Osteocyte (in vitro differentiated cells): ENCODE measurements around the gene SLC25A19. TPM values are rescaled to one million over a fixed set of nuclear protein-coding genes. Genes with fewer than 3 reads are reported as not detected.
"Not testable (repeated sequence)": the region's sequence is repeated elsewhere in the genome, so short reads cannot be mapped to it uniquely, and the experiment has no call there.

Experiments
- DNase-seq: peaks from one replicate; pipeline ENCODE4 v3.0.0; 2021; ENCODE audit warnings: mixed read lengths; ENCODE audit not compliant: unreplicated experiment; ENCODE audit errors: extremely low spot score
- H3K27ac Mint-ChIP-seq: one replicate; pipeline ENCODE4 v1.8.0; 2021; ENCODE audit warnings: mild to moderate bottlenecking, mixed read lengths; ENCODE audit not compliant: unreplicated experiment
- H3K27me3 Mint-ChIP-seq: one replicate; pipeline ENCODE4 v1.8.0; 2021; ENCODE audit warnings: mixed read lengths; ENCODE audit not compliant: unreplicated experiment
- H3K36me3 Mint-ChIP-seq: one replicate; pipeline ENCODE4 v1.8.0; 2021; ENCODE audit warnings: mixed read lengths; ENCODE audit not compliant: unreplicated experiment
- H3K4me1 Mint-ChIP-seq: one replicate; pipeline ENCODE4 v1.8.0; 2021; ENCODE audit warnings: mixed read lengths; ENCODE audit not compliant: unreplicated experiment
- H3K4me3 Mint-ChIP-seq: one replicate; pipeline ENCODE4 v1.8.0; 2021; ENCODE audit warnings: mild to moderate bottlenecking, moderate library complexity, mixed read lengths; ENCODE audit not compliant: unreplicated experiment
- H3K9me3 Mint-ChIP-seq: one replicate; pipeline ENCODE4 v1.8.0; 2021; ENCODE audit warnings: mixed read lengths; ENCODE audit not compliant: unreplicated experiment
- total RNA-seq: library from RNA; stranded (reverse); gene quantifications from 2 replicates; pipeline ENCODE4 v1.2.1, GENCODE V29; 2021
- TF ChIP-seq, protein P1 (sequence below): fragments of 200-600 bp; sonication (generic); IDR thresholded peaks from 2 replicates; pipeline ENCODE4 v1.5.0; 2021; ENCODE audit warnings: antibody characterized with exemption, mild to moderate bottlenecking, moderate library complexity

The SLC25A19 gene
- total RNA-seq, 1 donor from 2014 or later, result 8.6 TPM

DNA sequence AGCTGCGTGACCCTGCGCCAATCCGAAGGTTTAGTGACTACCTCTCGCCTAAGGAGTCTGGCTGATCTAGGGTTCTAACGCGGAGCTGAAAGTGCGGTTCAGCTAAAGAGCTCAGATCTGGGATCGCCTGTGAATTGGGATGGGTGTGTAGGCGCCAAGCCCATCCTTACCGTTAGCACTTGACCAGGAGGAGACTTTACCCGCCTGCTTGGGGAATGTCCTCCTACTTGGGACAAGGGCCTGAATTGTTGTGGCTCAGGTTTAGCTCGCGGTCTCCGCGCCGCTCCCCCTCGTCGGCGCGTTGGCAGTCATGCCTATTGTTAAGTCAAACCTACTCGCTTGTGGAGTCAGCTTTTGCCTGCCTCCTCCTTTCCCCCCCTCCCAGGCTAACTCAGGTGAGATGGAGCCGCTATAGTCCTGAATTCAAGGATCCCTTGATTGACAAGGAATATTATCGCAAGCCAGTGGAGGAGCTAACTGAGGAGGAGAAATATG is 27.1 kb downstream of the SLC25A19 start:
- peaks cover 38% of the 10 kb centered on the region for H3K4me1 Mint-ChIP-seq
- H3K36me3 Mint-ChIP-seq, result peaks cover 16% of the 10 kb centered on the region
- no peaks in the 10 kb centered on the region for H3K9me3 Mint-ChIP-seq
- DNase-seq, result no peak
- H3K27ac Mint-ChIP-seq, result peak overlapping the region; percentile 100
- H3K27me3 Mint-ChIP-seq, result no peaks in the 10 kb centered on the region
- TF ChIP-seq, protein P1, sequence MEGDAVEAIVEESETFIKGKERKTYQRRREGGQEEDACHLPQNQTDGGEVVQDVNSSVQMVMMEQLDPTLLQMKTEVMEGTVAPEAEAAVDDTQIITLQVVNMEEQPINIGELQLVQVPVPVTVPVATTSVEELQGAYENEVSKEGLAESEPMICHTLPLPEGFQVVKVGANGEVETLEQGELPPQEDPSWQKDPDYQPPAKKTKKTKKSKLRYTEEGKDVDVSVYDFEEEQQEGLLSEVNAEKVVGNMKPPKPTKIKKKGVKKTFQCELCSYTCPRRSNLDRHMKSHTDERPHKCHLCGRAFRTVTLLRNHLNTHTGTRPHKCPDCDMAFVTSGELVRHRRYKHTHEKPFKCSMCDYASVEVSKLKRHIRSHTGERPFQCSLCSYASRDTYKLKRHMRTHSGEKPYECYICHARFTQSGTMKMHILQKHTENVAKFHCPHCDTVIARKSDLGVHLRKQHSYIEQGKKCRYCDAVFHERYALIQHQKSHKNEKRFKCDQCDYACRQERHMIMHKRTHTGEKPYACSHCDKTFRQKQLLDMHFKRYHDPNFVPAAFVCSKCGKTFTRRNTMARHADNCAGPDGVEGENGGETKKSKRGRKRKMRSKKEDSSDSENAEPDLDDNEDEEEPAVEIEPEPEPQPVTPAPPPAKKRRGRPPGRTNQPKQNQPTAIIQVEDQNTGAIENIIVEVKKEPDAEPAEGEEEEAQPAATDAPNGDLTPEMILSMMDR, result no peak
- peak overlapping the region; percentile 99 for H3K4me3 Mint-ChIP-seq

GRCh38 chr17:75261336-75262111 is 27.7 kb downstream of the SLC25A19 start, which contains the start of the genes GGA3 and MRPS7:
Gene GGA3, minus strand, starts transcription at chr17:75261606. Its CDS starts 19 bp downstream, at chr17:75261587.
Gene MRPS7, plus strand, starts transcription at chr17:75261879. Its CDS starts 22 bp downstream, at chr17:75261901.
- H3K36me3 Mint-ChIP-seq, result peaks cover 15% of the 10 kb centered on the region
- peak; percentile 98 for DNase-seq
- TF ChIP-seq, protein P1, result no peak
- peaks cover 38% of the 10 kb centered on the region for H3K4me1 Mint-ChIP-seq
- peak within 1 kb of the TSS; percentile 100 for H3K27ac Mint-ChIP-seq
- no peaks in the 10 kb centered on the region for H3K9me3 Mint-ChIP-seq
- no peaks in the 10 kb centered on the region for H3K27me3 Mint-ChIP-seq
- peak within 1 kb of the TSS; percentile 99 for H3K4me3 Mint-ChIP-seq

DNA sequence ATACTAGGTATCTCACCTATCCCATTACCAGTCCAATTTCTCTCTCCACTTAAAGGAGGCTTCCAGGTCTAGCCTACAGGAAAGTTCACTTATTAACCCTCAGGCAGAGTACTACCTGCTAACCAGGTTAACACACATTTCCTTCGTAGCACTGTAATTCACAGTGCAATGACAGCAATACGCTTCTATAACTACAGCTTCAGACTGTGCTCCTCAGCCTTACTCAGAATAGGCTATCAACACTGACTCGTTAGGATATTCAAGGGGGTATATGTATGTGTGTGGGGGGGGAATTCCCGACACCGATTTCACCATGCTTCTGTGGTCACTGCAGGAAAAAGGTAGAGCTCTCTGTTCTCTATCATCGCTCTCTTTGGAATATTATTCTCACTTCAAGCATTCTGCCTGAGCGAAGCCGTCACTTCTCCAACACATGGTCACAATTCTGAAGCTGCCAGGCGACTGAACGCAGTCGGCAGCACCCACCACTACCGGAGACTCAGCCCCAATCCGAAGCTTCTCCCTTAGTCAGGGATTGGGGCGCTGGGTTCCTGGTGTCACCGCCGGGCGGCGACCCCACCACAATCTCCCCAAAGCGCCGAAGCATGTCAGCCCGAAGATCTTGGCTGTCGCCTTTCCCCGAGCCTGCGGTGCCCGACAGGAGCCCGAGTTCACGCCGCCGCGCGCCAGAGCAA is 28.4 kb downstream of the SLC25A19 start:
- no peak for DNase-seq
- H3K27me3 Mint-ChIP-seq, result no peaks in the 10 kb centered on the region
- TF ChIP-seq, protein P1, result peak; percentile 12
- peaks cover 11% of the 10 kb centered on the region for H3K36me3 Mint-ChIP-seq
- no peaks in the 10 kb centered on the region for H3K9me3 Mint-ChIP-seq
- H3K27ac Mint-ChIP-seq, result peak overlapping the region; percentile 100
- H3K4me1 Mint-ChIP-seq, result peaks cover 44% of the 10 kb centered on the region
- peak overlapping the region; percentile 99 for H3K4me3 Mint-ChIP-seq

DNA sequence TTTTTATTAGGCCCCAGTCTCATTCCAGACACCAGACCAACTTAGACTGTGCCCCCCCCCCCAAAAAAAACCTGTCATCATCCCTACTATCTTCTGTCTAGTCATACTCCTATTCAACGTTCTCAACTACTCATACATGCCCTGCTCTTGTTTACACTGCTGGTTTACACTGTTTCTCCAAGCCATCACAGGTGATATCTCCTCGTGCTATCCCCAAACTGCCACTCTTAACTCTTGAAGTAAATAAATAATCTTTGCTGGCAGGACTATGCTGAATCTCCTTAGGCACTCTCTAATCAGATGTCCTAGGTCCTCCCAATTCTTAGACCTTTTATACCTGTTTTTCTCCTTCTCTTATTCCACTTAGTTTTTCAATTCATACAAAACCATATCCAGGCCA is 32.0 kb downstream of the SLC25A19 start:
- DNase-seq, H3K27me3 Mint-ChIP-seq, H3K27ac Mint-ChIP-seq, H3K9me3 Mint-ChIP-seq, H3K4me3 Mint-ChIP-seq, H3K36me3 Mint-ChIP-seq: not testable (repeated sequence)
- H3K4me1 Mint-ChIP-seq, result peaks cover 34% of the 10 kb centered on the region

- not testable (repeated sequence) for H3K9me3 Mint-ChIP-seq, H3K27me3 Mint-ChIP-seq, H3K4me3 Mint-ChIP-seq, DNase-seq, H3K36me3 Mint-ChIP-seq
- peaks cover 30% of the 10 kb centered on the region for H3K4me1 Mint-ChIP-seq
- H3K27ac Mint-ChIP-seq, result peak overlapping the region; percentile 5
These were observed 33.1 kb downstream of the SLC25A19 start for GRCh38 chr17:75255954-75256698.
